22Rv1 (cell line): ENCODE results near the gene PDGFC.

Experiments
- CTCF ChIP-seq: fragments of 450-650 bp; IDR thresholded peaks from 2 replicates; pipeline ENCODE4 v1.5.1; 2017; ENCODE audit warnings: mild to moderate bottlenecking
- ZFX ChIP-seq: fragments of 450-650 bp; IDR thresholded peaks from 2 replicates; pipeline ENCODE4 v1.6.1; 2017; ENCODE audit warnings: antibody characterized with exemption, borderline replicate concordance

GRCh38 chr4:156790866-156791265 is 180.7 kb downstream of the PDGFC start:
- TF ChIP-seq CTCF, result no peak
- no peak for TF ChIP-seq ZFX
